ENCODE measurements around the gene GEN1.

GRCh38 chr2:17827316-17827715 is 73.4 kb downstream of the GEN1 start:
- no peak for TF ChIP-seq CTCF (IDR thresholded peaks at IDR 0.05)
- TF ChIP-seq POLR2A (IDR thresholded peaks at IDR 0.05): no peak

Measured in testis (tissue), 2 donors.